Activated CD4-positive, alpha-beta T cell treated with anti-CD3 and anti-CD28 coated beads, Interleukin-2, Interleukin-6, amounts not matched to agents 100 ng/mL and 50 ng/mL, durations not matched to agents 16 hours and 8 hours (primary cell): ENCODE data around the gene PLA2G7.
A peak's percentile ranks its signal among the peaks of the same experiment; 100 is the strongest.

Experiments used
- DNase-seq: peaks from one replicate; pipeline ENCODE4 v3.0.0-alpha.2; 2020

The PLA2G7 gene

DNA sequence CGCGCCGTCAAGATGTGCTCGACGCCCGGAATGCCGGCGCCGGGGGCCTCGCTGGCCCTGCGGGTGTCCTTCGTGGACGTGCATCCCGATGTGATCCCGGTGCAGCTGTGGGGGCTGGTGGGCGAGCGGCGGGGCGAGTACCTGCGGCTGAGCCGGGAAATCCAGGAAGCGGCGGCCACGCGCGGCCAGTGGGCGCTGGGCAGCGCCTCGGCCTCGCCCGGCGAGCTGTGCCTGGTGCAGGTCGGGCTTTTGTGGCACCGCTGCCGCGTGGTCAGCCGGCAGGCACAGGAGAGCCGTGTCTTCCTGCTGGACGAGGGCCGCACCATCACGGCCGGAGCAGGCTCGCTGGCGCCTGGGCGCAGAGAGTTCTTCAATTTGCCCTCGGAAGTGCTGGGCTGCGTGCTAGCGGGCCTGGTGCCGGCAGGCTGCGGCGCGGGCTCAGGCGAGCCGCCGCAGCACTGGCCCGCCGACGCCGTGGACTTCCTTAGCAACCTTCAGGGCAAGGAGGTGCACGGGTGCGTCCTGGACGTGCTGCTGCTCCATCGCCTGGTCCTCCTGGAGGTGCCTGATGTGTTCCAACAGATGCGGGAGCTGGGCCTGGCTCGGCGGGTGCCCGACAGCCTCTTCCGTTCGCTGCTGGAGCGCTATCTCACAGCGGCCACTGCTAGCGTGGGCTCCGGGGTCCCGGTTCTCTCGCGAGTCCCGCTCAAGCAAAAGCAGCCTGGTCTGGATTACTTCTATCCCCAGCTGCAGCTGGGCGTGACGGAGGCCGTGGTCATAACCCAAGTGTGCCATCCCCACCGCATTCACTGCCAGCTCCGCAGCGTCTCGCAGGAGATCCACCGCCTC, 46.8 kb downstream of the PLA2G7 start:
- DNase-seq = no peak

DNA sequence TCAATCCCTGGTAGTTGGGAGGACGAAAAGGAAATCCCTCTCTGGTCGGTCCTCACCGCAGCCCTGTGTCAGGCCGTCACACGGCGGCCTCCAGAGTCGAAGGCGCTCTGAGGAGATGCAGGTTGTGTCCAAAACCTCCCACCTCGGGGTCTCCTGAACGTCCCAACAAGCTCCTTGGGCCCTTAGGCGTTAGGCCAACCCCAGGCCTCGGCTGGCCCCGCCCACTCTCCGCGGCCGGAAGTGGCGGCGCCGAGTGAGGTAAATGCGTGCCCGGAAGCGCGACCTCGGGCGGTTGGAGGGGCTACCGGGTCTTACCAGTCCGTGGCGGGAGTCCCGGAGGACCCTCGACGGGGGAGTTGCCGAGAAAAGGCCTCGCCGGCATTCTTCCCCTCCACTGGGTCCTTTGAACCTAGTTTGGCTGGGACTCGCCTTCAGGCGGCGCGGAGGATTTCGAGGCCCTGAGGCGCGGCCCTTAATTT, 47.5 kb downstream of the PLA2G7 start, which contains the start of gene TDRD6:
Gene TDRD6 (plus strand): TSS at position 267 of the 479 bp plus-strand sequence. CDS start 244 bp downstream, outside the sequence.
- DNase-seq = no peak

- no peak for DNase-seq
These were observed 50.4 kb downstream of the PLA2G7 start for GRCh38 chr6:46684771-46685170.

GRCh38 chr6:46677314-46677654, 57.9 kb downstream of the PLA2G7 start:
- DNase-seq = no peak

DNA sequence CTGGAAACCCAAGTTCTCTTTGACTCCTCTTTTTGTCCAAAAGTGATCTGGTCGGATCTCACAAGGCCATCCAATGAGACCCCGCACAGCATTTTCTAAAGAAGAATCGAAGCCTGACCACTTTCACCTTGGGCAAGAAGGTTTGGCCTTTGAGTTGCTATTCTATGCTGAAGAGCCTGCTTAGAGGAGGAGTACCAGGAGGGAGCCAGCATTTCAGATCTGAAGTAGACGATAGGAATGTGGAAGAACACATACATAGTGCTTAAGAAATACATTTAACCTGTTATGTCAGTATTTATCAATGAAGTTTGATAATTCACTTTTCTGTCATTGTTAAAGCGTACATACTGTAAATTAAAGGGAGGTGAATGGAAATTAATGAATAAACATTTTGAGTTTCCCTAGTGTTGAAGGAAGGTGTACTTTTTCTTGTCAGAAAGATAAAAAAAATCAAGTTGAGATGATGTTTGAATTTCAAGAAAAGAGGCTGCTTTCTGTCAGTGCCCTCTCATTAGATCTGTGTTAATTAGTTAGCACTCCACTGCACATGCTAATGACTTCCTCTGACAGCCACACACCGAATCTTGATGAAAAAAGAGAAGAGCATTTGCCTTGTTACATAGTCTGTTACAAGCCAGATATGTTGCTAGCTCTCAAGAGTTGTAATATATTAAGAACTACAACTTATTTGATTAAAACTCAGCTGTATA, 58.4 kb downstream of the PLA2G7 start:
- no peak for DNase-seq

DNA sequence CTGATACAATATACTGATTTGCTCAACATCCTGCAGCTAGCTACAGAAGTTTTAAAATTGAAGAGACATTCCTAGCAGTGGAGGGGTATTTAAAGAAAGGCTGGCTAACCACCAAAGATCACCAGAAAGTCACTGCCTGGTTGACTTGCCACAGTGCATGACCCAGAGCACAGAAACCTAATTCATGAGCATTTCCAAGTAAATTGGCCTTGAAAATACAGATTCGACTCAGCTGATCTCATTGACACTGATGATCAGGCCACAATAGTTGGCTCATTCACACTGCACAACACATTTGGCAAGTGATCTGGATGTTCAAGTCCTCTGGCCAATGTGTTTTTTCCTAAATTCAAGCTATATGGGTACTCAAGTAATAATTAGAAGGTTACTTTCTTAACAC, 60.8 kb downstream of the PLA2G7 start:
- peak; percentile 5 for DNase-seq

GRCh38 chr6:46667377-46667776, 67.8 kb downstream of the PLA2G7 start:
- DNase-seq = no peak

DNA sequence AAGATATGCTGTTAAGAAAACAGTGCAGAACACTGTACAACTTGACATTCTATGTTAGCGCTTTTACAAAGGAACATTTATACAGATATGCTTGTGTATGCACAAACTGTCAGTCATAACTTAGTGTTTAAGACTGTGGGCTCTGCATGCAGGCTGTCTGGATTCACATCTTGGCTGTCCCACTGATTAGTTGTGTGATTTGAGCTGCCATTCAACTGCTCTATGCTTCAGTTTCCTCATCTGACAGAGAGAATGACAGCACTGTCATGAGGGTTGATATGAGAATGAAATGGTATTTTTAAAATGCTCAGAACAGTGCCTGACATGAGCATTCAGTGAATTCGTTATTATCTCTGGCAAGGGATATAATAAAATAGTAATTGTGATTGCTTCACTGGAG, 73.7 kb downstream of the PLA2G7 start:
- no peak for DNase-seq

- DNase-seq = no peak
These were observed 77.5 kb downstream of the PLA2G7 start for GRCh38 chr6:46657642-46658041.

DNA sequence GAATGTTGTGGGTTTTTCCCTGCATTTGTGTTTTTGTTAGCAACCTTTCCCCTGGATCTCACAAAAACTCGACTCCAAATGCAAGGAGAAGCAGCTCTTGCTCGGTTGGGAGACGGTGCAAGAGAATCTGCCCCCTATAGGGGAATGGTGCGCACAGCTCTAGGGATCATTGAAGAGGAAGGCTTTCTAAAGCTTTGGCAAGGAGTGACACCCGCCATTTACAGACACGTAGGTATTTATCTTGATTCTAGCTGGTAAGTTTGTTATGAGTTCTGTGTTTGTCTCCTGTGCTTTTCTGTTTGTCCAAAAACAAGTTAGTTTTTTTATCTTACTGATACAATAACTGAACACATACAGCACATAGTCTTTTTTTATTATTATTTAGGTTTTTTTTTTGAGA, 79.4 kb downstream of the PLA2G7 start:
- no peak for DNase-seq
